Measurements from ENCODE around the gene PAPLN. TPM values are rescaled to one million over a fixed set of nuclear protein-coding genes. Genes with fewer than 3 reads are reported as not detected.

Gene PAPLN
- total and polyA plus RNA-seq, 4 donors = 0.68 to 2.8 (median 1.3) TPM

DNA sequence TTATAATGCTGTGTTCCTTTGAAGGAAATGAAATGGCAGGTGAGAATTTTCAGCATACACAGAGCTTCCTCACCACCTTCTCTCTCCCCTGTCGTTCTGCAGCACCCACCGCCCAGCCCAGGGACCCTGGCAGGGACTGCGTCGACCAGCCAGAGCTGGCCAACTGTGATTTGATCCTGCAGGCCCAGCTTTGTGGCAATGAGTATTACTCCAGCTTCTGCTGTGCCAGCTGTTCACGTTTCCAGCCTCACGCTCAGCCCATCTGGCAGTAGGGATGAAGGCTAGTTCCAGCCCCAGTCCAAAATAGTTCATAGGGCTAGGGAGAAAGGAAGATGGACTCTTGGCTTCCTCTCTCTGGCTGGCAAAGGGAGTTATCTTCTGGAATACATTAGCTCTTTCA lies 35.1 kb downstream of the PAPLN start:
- H3K9me3 ChIP-seq (ENCODE audit: control insufficient read depth in 4 of 4, low read length in 3 of 4) = no peaks in the 10 kb centered on the region
- no peak overlapping the region for H3K27ac ChIP-seq (ENCODE audit: low read depth in 1 of 2, low read length in 2 of 2)
- H3K4me1 ChIP-seq (ENCODE audit: control insufficient read depth in 4 of 4, insufficient read depth in 4 of 4, low read length in 3 of 4) = peaks cover 0 to 14% (median 7%) of the 10 kb centered on the region in 4 donors
- WGBS = 90% methylated on average over 6 of the region's 6 CpGs
- no peak overlapping the region for H3K4me3 ChIP-seq (ENCODE audit: low read depth in 1 of 3, low read length in 3 of 3)
- TF ChIP-seq ZBTB33 (IDR thresholded peaks at IDR 0.05) (no peak), HNF4A (conservative IDR thresholded peaks at IDR 0.05) (no peak), RXRA (IDR thresholded peaks at IDR 0.05) (no peak), FOXA2 (IDR thresholded peaks at IDR 0.05) (no peak), TAF1 (conservative IDR thresholded peaks at IDR 0.05) (no peak), REST (IDR thresholded peaks at IDR 0.05) (no peak), HNF4G (IDR thresholded peaks at IDR 0.05) (no peak), EGR1 (IDR thresholded peaks at IDR 0.05; ENCODE audit: low read depth in 2 of 2) (no peak)
- TF ChIP-seq, protein P1, sequence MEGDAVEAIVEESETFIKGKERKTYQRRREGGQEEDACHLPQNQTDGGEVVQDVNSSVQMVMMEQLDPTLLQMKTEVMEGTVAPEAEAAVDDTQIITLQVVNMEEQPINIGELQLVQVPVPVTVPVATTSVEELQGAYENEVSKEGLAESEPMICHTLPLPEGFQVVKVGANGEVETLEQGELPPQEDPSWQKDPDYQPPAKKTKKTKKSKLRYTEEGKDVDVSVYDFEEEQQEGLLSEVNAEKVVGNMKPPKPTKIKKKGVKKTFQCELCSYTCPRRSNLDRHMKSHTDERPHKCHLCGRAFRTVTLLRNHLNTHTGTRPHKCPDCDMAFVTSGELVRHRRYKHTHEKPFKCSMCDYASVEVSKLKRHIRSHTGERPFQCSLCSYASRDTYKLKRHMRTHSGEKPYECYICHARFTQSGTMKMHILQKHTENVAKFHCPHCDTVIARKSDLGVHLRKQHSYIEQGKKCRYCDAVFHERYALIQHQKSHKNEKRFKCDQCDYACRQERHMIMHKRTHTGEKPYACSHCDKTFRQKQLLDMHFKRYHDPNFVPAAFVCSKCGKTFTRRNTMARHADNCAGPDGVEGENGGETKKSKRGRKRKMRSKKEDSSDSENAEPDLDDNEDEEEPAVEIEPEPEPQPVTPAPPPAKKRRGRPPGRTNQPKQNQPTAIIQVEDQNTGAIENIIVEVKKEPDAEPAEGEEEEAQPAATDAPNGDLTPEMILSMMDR (IDR thresholded peaks at IDR 0.05; ENCODE audit: low read depth, low read length, missing input control) = no peak
- H3K9ac ChIP-seq (ENCODE audit: low read depth in 1 of 2, low read length in 2 of 2) = no peak overlapping the region
- DNase-seq (ENCODE audit: low spot score) = no peak
- H3K36me3 ChIP-seq (ENCODE audit: control insufficient read depth in 4 of 4, insufficient read depth in 3 of 4, low read depth in 1 of 4, low read length in 3 of 4) = peaks cover 9 to 34% (median 25%) of the 10 kb centered on the region in 4 donors
- no peaks in the 10 kb centered on the region for H3K27me3 ChIP-seq (ENCODE audit: control insufficient read depth in 4 of 4, insufficient read depth in 4 of 4, low read length in 3 of 4)

GRCh38 chr14:73273799-73274198 lies 36.5 kb downstream of the PAPLN start:
- H3K27ac ChIP-seq (ENCODE audit: low read depth in 1 of 2, low read length in 2 of 2) = no peak overlapping the region
- no peaks in the 10 kb centered on the region for H3K27me3 ChIP-seq (ENCODE audit: control insufficient read depth in 4 of 4, insufficient read depth in 4 of 4, low read length in 3 of 4)
- no peak overlapping the region for H3K9ac ChIP-seq (ENCODE audit: low read depth in 1 of 2, low read length in 2 of 2)
- H3K36me3 ChIP-seq (ENCODE audit: control insufficient read depth in 4 of 4, insufficient read depth in 3 of 4, low read depth in 1 of 4, low read length in 3 of 4) = peaks cover 10 to 37% (median 27%) of the 10 kb centered on the region in 4 donors
- no peak for DNase-seq (ENCODE audit: low spot score)
- peaks cover 0 to 14% (median 7%) of the 10 kb centered on the region in 4 donors for H3K4me1 ChIP-seq (ENCODE audit: control insufficient read depth in 4 of 4, insufficient read depth in 4 of 4, low read length in 3 of 4)
- no peaks in the 10 kb centered on the region for H3K9me3 ChIP-seq (ENCODE audit: control insufficient read depth in 4 of 4, low read length in 3 of 4)
- H3K4me3 ChIP-seq (ENCODE audit: low read depth in 1 of 3, low read length in 3 of 3) = no peak overlapping the region
- 92% methylated on average over 4 of the region's 4 CpGs for WGBS
- TF ChIP-seq NR2F2 (IDR thresholded peaks at IDR 0.05) (no peak), JUND (IDR thresholded peaks at IDR 0.05) (no peak), MAX (IDR thresholded peaks at IDR 0.05) (no peak), ZBTB33 (IDR thresholded peaks at IDR 0.05) (no peak), REST (IDR thresholded peaks at IDR 0.05) (no peak), HNF4A (conservative IDR thresholded peaks at IDR 0.05) (no peak), SP1 (IDR thresholded peaks at IDR 0.05) (no peak), YY1 (IDR thresholded peaks at IDR 0.05) (no peak), TAF1 (conservative IDR thresholded peaks at IDR 0.05) (no peak), FOXA1 (IDR thresholded peaks at IDR 0.05) (no peak), HNF4G (IDR thresholded peaks at IDR 0.05) (no peak), FOXA2 (IDR thresholded peaks at IDR 0.05) (no peak), GABPA (IDR thresholded peaks at IDR 0.05 in 1 of 2, conservative IDR thresholded peaks at IDR 0.05 in 1 of 2) (no peak), EGR1 (IDR thresholded peaks at IDR 0.05; ENCODE audit: low read depth in 2 of 2) (no peak), RXRA (IDR thresholded peaks at IDR 0.05) (no peak), ATF3 (IDR thresholded peaks at IDR 0.05) (no peak)

Measured in liver (tissue), 9 donors.